ENCODE measurements around the gene ARF1.

The ARF1 gene

DNA sequence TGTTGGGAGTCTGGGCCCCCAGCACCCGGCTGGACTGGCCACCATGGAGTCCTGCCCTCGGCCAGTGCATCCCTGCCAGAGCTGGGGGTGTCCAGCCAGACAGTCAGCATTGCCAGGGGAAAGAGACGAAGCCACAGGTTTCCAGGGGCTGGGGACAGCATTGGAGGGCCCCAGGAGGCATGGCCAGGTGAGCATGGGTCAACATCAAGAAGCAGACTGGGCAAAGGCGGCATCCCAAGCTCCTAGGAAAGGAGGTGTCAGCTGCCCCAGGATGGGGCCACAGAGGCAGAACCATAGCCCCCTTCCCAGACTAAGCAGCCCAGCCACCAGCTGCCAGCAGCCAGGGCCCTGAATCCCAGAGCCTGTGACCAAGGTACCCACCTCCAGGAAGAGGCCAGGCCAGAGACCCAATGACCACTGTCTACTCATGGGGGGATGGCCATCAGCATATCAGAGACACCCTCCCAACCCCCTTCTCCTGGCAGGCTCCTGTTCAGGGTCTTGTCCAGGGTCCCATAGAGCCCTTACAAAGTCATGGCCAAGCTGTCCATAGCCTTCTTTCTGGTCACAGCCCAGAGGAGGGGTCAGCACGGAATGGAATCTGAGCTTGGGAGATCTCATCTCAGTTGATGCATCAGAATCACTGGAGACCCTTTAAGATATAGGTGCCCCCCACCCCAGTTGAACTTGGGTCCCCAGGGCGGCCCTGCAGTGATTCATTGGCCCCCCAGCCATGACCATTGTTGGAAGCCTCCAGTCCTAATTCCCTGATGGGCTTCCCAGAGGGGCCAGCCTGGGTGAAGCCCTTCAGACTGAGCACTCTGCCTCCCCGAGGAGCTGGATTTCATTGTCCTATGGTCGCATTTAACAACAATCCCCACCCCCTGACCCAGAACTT lies 43.3 kb upstream of the ARF1 start (continued):
- TF ChIP-seq ZNF18 (tag by site-specific recombination; IDR thresholded peaks at IDR 0.05) (no peak), ZNF404 (tag by site-specific recombination; IDR thresholded peaks at IDR 0.05) (no peak), SP3 (tag by site-specific recombination; IDR thresholded peaks at IDR 0.05) (no peak)

- Histone ChIP-seq H3K4me1 (ENCODE audit: control insufficient read depth, insufficient read depth, low read length) (no peaks in the 10 kb centered on the region), H3K27ac (ENCODE audit: extremely low read depth, low read depth, low read length) (no peak overlapping the region), H3K36me3 (ENCODE audit: control insufficient read depth in 2 of 2, insufficient read depth in 1 of 2, low read length in 2 of 2) (no peaks in the 10 kb centered on the region), H3K4me3 (ENCODE audit: low read depth, low read length) (no peak overlapping the region), H3K9me3 (ENCODE audit: control insufficient read depth, insufficient read depth, low read depth, low read length) (no peaks in the 10 kb centered on the region)
- ChIA-PET POLR2A (no interaction called here), CTCF (no interaction called here)
- TF ChIP-seq ZNF394 (tag by site-specific recombination; IDR thresholded peaks at IDR 0.05; ENCODE audit: borderline replicate concordance) (no peak), HIC1 (tag by site-specific recombination; IDR thresholded peaks at IDR 0.05) (no peak), YY1 (tag by site-specific recombination; IDR thresholded peaks at IDR 0.05) (no peak), PRDM1 (tag by site-specific recombination; IDR thresholded peaks at IDR 0.05) (no peak), HOXC10 (CRISPR knock-in tag; IDR thresholded peaks at IDR 0.05) (no peak)
Measured at GRCh38 chr1:228039986-228040385, 42.5 kb upstream of the ARF1 start.

DNA sequence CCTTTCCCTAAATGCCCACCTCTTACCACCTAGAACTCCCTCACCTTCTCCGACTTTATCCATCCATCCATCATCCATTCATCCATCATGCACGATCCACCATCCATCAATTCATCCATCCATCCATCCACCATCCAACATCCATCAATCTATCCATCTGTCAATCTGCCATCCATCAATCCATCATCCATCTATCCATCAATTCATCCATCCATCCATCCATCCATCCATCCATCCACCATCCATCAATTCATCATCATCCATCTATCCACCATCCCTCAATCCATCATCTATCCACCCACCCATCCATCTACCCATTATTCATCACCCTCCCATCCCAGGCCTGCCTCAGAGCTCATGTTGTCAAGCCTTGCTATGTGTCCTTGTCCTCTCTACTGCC lies 41.2 kb upstream of the ARF1 start:
- H3K36me3 ChIP-seq (ENCODE audit: control insufficient read depth in 2 of 2, insufficient read depth in 1 of 2, low read length in 2 of 2) = no peaks in the 10 kb centered on the region
- no peaks in the 10 kb centered on the region for H3K9me3 ChIP-seq (ENCODE audit: control insufficient read depth, insufficient read depth, low read depth, low read length)
- no peaks in the 10 kb centered on the region for H3K4me1 ChIP-seq (ENCODE audit: control insufficient read depth, insufficient read depth, low read length)
- H3K4me3 ChIP-seq (ENCODE audit: low read depth, low read length) = no peak overlapping the region
- CTCF ChIA-PET = interaction anchor here (0.7 kb wide), 1 partner anchor 43 kb away, joined by 5 read pairs; no protein-coding TSS in a partner anchor
- H3K27ac ChIP-seq (ENCODE audit: extremely low read depth, low read depth, low read length) = no peak overlapping the region
- POLR2A ChIA-PET = no interaction called here
- TF ChIP-seq ZSCAN30 (tag by site-specific recombination; IDR thresholded peaks at IDR 0.05) (no peak), ZNF426 (tag by site-specific recombination; IDR thresholded peaks at IDR 0.05) (no peak), ZNF529 (tag by site-specific recombination; IDR thresholded peaks at IDR 0.05; ENCODE audit: insufficient replicate concordance) (no peak), ZNF114 (tag by site-specific recombination; IDR thresholded peaks at IDR 0.05) (no peak), ZNF24 (tag by site-specific recombination; IDR thresholded peaks at IDR 0.05) (no peak), ZNF292 (tag by site-specific recombination; IDR thresholded peaks at IDR 0.05; ENCODE audit: borderline replicate concordance, low read depth) (no peak), ZNF510 (tag by site-specific recombination; IDR thresholded peaks at IDR 0.05; ENCODE audit: insufficient replicate concordance) (no peak), KLF1 (tag by site-specific recombination; IDR thresholded peaks at IDR 0.05) (no peak), ZNF521 (tag by site-specific recombination; IDR thresholded peaks at IDR 0.05) (0 out of 2 replicates have a peak, but pooled peaks have one; percentile 90), ZNF366 (tag by site-specific recombination; conservative IDR thresholded peaks at IDR 0.05) (peak; percentile 99), ZBTB20 (tag by site-specific recombination; IDR thresholded peaks at IDR 0.05) (no peak), ZNF473 (tag by site-specific recombination; IDR thresholded peaks at IDR 0.05) (peak; percentile 88; the same call in 1 of the 2 replicates), GLI2 (tag by site-specific recombination; IDR thresholded peaks at IDR 0.05; ENCODE audit: borderline replicate concordance, low read depth) (no peak), ZNF664 (tag by site-specific recombination; IDR thresholded peaks at IDR 0.05) (no peak), ZNF654 (tag by site-specific recombination; IDR thresholded peaks at IDR 0.05; ENCODE audit: low read depth) (no peak), ZNF274 (IDR thresholded peaks at IDR 0.05; ENCODE audit: low read length) (no peak), ZNF274 (tag by site-specific recombination; IDR thresholded peaks at IDR 0.05; ENCODE audit: borderline replicate concordance) (0 out of 2 replicates have a peak, but pooled peaks have one; percentile 39), ZBTB7A (tag by site-specific recombination; IDR thresholded peaks at IDR 0.05; ENCODE audit: low read depth) (peak; percentile 71; the same call in 1 of the 2 replicates), SP3 (tag by site-specific recombination; IDR thresholded peaks at IDR 0.05) (no peak), ZNF132 (tag by site-specific recombination; IDR thresholded peaks at IDR 0.05; ENCODE audit: borderline replicate concordance) (no peak)
- TF ChIP-seq, protein P1, sequence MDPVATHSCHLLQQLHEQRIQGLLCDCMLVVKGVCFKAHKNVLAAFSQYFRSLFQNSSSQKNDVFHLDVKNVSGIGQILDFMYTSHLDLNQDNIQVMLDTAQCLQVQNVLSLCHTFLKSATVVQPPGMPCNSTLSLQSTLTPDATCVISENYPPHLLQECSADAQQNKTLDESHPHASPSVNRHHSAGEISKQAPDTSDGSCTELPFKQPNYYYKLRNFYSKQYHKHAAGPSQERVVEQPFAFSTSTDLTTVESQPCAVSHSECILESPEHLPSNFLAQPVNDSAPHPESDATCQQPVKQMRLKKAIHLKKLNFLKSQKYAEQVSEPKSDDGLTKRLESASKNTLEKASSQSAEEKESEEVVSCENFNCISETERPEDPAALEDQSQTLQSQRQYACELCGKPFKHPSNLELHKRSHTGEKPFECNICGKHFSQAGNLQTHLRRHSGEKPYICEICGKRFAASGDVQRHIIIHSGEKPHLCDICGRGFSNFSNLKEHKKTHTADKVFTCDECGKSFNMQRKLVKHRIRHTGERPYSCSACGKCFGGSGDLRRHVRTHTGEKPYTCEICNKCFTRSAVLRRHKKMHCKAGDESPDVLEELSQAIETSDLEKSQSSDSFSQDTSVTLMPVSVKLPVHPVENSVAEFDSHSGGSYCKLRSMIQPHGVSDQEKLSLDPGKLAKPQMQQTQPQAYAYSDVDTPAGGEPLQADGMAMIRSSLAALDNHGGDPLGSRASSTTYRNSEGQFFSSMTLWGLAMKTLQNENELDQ (tag by site-specific recombination; IDR thresholded peaks at IDR 0.05; ENCODE audit: low read depth) = no peak

Data from HEK293 (cell line).